Activated CD4-positive, alpha-beta T cell treated with anti-CD3 and anti-CD28 coated beads, Interleukin-10, Interleukin-2, amounts not matched to agents 100 ng/mL and 50 ng/mL, durations not matched to agents 16 hours and 8 hours (primary cell): ENCODE measurements around the gene U2SURP.
A peak's percentile ranks its signal among the peaks of the same experiment; 100 is the strongest.

Experiments used
- DNase-seq: peaks from one replicate; pipeline ENCODE4 v3.0.0-alpha.2; 2020

The U2SURP gene

DNA sequence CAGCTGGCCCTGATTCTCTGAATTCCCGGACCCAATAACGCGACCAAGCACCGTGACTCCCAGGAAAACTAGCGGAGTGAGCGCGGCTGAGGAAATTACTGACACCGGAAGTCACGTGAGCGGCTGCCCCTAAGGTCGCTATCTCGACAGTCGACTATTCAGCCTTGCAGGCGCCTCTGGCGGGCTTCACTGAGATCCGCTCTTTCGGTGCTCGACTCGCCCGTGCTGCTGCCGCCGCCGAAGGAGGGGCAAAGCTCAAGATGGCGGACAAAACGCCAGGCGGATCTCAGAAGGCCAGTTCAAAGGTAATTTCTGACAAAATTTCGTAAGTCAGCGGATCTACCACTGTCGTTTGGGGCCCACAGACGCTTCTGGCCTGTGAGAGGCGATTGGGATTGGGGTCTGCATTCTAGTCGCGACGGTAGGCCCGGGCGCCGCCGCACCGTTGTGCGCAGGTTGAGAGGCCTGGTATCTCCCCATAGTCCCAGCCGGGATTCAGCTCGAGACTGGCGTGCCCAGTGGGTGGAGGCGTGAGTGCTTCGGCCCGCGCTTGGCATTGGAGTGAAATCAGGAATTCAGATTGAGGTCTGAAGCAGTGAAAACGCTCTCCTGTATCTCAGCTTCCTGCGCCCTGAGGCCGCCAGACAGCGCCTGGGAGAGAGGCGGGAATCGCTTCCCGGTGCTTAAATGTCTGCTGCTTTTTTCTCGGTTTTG is at the start of gene U2SURP:
Gene U2SURP, plus strand, starts transcription at position 202 of the 714 bp plus-strand sequence. Its CDS starts 59 bp downstream, at position 261.
- peak; percentile 97 for DNase-seq

- no peak for DNase-seq
Observed at GRCh38 chr3:142951794-142952193, 49.6 kb upstream of the U2SURP start.

GRCh38 chr3:142952272-142953193 is 48.8 kb upstream of the U2SURP start:
- DNase-seq = no peak

DNA sequence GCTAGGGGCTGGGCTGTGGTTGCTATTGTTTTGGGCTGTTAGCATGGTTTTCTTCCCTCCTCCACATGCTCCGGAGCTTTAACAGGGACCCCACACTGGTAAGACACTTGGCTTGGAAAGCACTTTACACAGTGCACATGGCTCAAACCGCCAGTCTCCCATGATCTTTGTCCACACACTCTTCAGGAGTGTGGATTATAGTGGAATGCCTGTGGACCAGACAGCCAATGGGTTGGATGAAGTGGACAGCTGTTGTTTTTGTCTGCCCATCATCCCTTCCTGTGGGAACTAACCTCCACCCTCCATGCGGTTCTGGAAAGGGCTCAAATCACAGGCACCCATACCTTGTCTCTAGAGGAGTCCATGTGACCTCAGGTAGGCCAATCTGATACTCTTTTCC is 47.9 kb upstream of the U2SURP start:
- DNase-seq = no peak

DNA sequence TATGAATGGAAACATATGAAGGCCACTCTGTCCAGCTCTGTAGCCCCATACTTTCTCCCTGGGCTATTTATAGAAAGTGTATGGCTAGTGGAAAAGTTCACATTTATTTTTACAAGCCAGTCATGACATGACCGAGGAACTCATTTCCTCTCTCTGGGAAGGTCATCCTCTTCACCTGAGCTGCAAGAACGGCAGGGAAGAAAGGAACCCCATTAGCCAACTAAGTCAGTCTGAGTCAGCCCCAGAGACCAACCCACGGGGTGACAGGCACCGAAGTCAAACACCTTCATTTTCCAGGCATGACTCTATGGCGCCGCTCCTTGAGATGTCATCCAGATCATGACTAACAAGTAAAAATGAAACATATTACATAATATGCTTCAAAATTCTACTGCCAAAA is 42.7 kb upstream of the U2SURP start:
- DNase-seq = peak; percentile 50

GRCh38 chr3:142960322-142960850 is 41.0 kb upstream of the U2SURP start:
- DNase-seq = no peak

DNA sequence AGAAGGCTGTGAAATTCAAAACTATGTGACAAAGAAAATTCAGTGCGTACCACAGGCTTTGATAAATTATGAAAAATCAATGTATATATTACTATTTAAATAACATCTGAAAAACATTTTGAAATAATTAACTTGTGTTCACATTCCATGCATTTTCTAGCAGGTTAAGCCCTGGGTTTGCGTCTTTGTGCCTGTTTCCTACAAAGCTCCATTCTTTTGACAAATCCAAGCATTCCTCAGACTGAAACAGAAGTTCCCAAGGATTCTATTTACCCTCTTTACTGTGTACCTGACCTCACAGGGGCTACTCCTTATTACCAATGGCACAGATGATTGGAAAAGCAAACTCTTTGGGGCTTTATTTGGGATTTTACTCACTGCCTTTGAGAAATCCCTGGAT is 39.8 kb upstream of the U2SURP start:
- no peak for DNase-seq

DNA sequence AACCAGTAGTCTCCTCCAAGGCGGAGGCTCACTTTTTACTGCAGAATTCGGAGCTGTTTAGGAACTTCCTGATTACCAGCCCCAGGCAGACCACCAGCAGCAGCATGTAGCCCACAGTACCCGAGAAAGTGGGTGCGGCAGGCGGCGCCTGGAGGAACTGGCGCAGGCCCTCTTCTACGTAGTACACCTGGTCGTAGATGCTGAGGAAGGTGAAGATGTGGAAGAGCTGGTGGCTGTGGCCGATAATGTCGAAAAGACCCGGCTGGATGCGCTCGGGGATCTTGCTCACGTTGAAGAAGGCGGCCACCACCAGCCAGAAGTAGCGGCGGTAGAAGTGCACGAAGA is 39.2 kb upstream of the U2SURP start:
- DNase-seq = no peak

GRCh38 chr3:142962520-142963233 is 38.7 kb upstream of the U2SURP start:
- no peak for DNase-seq

DNA sequence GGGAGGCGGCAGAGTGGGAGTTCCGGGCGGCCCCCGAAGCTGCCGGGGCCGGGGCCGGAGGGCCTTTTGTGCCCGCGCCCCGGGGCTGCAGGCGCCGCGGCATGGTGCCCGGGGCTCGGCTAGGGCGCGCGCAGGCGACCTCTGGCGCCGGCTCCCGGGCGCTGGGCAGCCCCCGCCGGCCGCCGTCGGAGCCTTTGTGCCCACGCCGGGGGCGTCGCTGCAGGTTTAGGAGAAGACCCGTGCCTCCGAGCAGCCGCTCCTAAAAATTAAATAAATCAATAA is 38.2 kb upstream of the U2SURP start:
- DNase-seq = no peak

- no peak for DNase-seq
Observed at GRCh38 chr3:142963516-142964448, 37.6 kb upstream of the U2SURP start, which contains the start of gene PAQR9. Gene PAQR9 (minus strand): TSS chr3:142963674. CDS start chr3:142963336, 338 bp downstream.

- DNase-seq = no peak
Observed at GRCh38 chr3:142965581-142965980, 35.8 kb upstream of the U2SURP start.

DNA sequence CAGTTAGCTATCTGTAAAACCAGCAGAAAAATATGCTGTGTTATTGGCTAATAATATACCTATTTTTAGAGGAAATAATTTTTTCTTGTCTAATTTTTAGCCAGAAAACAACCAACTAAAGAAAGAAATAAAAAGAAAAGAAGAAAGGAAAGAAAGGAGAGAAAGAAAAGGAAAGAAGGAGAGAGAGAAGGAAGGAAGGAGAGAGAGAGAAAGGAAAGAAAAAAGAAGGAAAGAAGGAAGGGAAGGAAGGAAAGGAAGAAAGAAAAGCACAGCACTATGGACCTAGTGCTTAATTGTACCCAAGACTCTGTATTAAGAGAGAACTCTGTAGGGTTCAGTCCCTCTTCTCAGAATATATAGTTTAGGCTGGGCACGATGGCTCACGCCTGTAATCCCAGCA is 34.6 kb upstream of the U2SURP start:
- no peak for DNase-seq

GRCh38 chr3:142968319-142969025 is 32.9 kb upstream of the U2SURP start:
- no peak for DNase-seq

DNA sequence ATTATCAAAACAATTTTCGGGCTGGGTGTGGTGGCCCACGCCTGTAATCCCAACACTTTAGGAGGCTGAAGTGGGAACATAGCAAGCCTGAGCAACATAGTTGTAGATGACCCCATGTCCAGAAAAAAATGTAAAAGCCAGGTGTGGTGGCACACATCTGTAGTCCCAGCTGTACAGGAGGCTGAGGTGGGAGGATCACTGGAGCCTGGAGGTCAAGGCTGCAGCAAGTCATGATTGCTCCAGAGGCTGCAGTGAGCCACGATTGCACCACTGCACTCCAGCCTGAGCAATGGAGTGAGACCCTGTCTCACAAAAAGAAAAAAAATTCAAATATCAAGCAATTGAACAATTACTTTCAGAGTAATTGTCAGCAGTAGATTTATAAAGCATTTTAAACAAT is 29.9 kb upstream of the U2SURP start:
- no peak for DNase-seq

DNA sequence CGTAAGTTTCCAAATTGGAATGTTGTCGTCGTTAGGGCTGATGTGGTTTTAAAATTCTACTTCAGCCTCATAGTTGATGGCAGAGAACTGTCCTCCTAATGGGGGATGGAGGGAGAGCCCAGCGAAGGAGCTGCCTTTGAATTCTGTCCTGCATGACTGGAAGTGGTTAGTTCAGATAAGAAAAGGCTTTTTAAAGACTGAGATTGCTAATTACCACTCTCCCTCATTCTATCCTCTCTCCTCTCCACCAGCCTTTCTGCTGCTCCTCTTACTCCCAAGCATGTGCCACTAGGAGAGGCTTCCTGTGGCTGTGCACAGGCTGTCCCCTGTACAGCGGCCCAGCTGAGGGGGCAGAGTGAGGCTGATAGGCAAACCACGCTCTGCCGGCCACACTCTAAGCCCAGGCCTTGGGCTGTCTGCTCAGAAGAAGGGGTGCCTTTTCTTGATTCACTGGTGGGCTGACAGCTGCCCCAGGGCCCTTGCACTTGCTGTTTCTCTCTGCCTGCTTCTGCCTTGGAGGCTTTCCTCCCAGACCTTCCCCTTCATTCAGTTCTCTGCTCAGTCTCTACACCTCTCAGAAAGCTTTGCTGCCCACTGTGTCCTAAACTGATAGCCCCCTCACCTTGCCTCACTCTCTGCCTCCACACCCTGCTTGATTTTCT is 29.1 kb upstream of the U2SURP start:
- no peak for DNase-seq

- DNase-seq = no peak
Observed at GRCh38 chr3:142973217-142974009, 28.0 kb upstream of the U2SURP start.

DNA sequence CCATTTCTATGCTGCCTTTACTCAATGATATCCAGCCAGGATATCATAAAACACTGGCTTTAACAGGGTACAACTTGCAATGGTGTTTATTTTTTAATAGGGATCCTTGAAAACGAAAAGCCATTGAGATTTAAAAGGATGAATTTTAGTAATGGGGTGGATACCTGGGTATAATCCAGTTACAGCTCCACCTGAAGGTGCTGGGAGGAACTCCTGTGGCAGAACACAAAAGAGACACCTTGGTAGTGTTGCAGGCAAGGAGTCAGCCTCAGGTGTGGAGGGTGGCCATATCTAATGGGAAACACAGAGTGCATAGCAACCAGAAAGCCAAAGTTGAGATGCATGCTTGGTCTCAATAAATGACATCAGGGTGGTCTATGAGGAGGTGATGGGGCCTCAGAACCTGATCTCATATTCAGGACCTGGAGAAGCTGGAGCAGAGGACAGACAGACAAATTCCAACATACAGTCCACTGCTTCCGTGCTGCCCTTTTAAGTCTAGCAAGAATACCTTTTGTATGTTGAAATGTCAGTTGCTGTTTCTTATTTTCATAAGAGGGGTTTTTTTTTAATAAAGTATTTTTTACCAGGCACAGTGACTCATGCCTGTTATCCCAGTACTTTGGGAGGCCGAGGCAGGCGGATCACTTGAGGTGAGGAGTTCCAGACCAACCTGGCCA is 25.9 kb upstream of the U2SURP start:
- DNase-seq = no peak

DNA sequence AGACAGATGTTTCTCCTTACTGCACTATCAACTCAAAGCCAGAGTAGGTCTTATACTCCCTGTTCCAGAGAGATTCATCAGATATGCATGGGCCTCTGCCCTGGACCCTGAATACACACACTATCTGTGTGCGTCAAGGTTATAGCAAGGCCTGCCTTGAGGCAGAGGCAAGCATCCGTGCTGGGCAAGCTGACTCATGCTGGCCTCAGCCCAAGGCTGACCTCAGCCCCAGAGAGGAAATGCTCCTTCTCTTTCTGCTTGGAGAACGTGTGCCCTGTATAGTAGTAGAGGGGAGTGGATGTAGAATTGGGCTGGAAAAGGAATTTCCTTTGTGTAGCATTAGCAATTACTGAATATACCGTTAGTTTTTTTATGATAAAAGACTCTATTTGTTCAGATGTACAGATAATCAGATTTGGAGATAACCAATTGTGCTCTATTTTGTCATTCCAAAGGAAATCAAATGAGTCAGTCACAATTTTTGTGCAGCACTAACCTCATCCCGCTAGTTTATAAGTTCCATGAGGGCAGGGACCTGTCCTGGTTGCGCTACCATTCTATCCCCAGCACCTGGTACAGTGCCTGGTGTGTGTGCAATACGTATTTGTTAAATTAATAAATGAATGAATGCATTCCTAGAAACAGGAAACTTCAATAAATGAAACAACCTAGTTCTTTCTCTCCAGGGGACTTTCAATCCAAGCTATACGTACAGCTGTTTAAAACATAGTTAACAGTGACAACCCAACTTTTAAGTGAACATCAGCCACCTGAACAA is 24.6 kb upstream of the U2SURP start:
- no peak for DNase-seq
